ENCODE results near the gene CHGA. TPM values are rescaled to one million over a fixed set of nuclear protein-coding genes. Genes with fewer than 3 reads are reported as not detected.

Gene CHGA
- total and polyA plus RNA-seq, 4 donors, result 0.05 TPM; not detected in 3

- H3K36me3 ChIP-seq (ENCODE audit: control insufficient read depth in 4 of 4, insufficient read depth in 3 of 4, low read depth in 1 of 4, low read length in 3 of 4), result no peaks in the 10 kb centered on the region
- H3K27me3 ChIP-seq (ENCODE audit: control insufficient read depth in 4 of 4, insufficient read depth in 4 of 4, low read length in 3 of 4), result peaks cover 0 to 8% (median under 1%) of the 10 kb centered on the region in 4 donors
- H3K4me3 ChIP-seq (ENCODE audit: low read depth in 1 of 3, low read length in 3 of 3), result no peak overlapping the region
- WGBS, result 78% methylated on average over 3 of the region's 3 CpGs
- no peak overlapping the region for H3K27ac ChIP-seq (ENCODE audit: low read depth in 1 of 2, low read length in 2 of 2)
- no peaks in the 10 kb centered on the region for H3K9me3 ChIP-seq (ENCODE audit: control insufficient read depth in 4 of 4, low read length in 3 of 4)
- DNase-seq (ENCODE audit: low spot score), result no peak
- H3K4me1 ChIP-seq (ENCODE audit: control insufficient read depth in 4 of 4, insufficient read depth in 4 of 4, low read length in 3 of 4), result peaks cover 0 to 4% (median 0%) of the 10 kb centered on the region in 4 donors
- no peak overlapping the region for H3K9ac ChIP-seq (ENCODE audit: low read depth in 1 of 2, low read length in 2 of 2)
- TF ChIP-seq CTCF (IDR thresholded peaks at IDR 0.05; ENCODE audit: low read depth, low read length, missing input control) (no peak), RXRA (IDR thresholded peaks at IDR 0.05) (no peak), HNF4G (IDR thresholded peaks at IDR 0.05) (no peak), ATF3 (IDR thresholded peaks at IDR 0.05) (no peak), YY1 (IDR thresholded peaks at IDR 0.05) (no peak), RAD21 (IDR thresholded peaks at IDR 0.05) (no peak), TAF1 (conservative IDR thresholded peaks at IDR 0.05) (no peak)
These were observed 4.0 kb downstream of the CHGA start for GRCh38 chr14:92926931-92927330.

- Histone ChIP-seq H3K9ac (ENCODE audit: low read depth in 1 of 2, low read length in 2 of 2) (no peak overlapping the region), H3K36me3 (ENCODE audit: control insufficient read depth in 4 of 4, insufficient read depth in 3 of 4, low read depth in 1 of 4, low read length in 3 of 4) (no peaks in the 10 kb centered on the region)
- WGBS, result 74% methylated on average over 14 of the region's 14 CpGs
These were observed 4.7 kb downstream of the CHGA start for GRCh38 chr14:92927349-92928257.

More at GRCh38 chr14:92927349-92928257, 4.7 kb downstream of the CHGA start:
- H3K4me1 ChIP-seq (ENCODE audit: control insufficient read depth in 4 of 4, insufficient read depth in 4 of 4, low read length in 3 of 4), result peaks cover 0 to 4% (median 0%) of the 10 kb centered on the region in 4 donors
- DNase-seq (ENCODE audit: low spot score), result no peak
- H3K4me3 ChIP-seq (ENCODE audit: low read depth in 1 of 3, low read length in 3 of 3), result no peak overlapping the region
- H3K27ac ChIP-seq (ENCODE audit: low read depth in 1 of 2, low read length in 2 of 2), result no peak overlapping the region
- H3K27me3 ChIP-seq (ENCODE audit: control insufficient read depth in 4 of 4, insufficient read depth in 4 of 4, low read length in 3 of 4), result peaks cover 0 to 8% (median under 1%) of the 10 kb centered on the region in 4 donors
- TF ChIP-seq FOXA2 (IDR thresholded peaks at IDR 0.05) (no peak), RAD21 (IDR thresholded peaks at IDR 0.05) (no peak), YY1 (IDR thresholded peaks at IDR 0.05) (no peak), REST (IDR thresholded peaks at IDR 0.05) (no peak), FOXA1 (IDR thresholded peaks at IDR 0.05) (no peak), ZBTB33 (IDR thresholded peaks at IDR 0.05) (no peak), CTCF (IDR thresholded peaks at IDR 0.05; ENCODE audit: low read depth, low read length, missing input control) (no peak), RXRA (IDR thresholded peaks at IDR 0.05) (no peak), SP1 (IDR thresholded peaks at IDR 0.05) (no peak), TAF1 (conservative IDR thresholded peaks at IDR 0.05) (no peak), MAX (IDR thresholded peaks at IDR 0.05) (no peak), JUND (IDR thresholded peaks at IDR 0.05) (no peak), GABPA (IDR thresholded peaks at IDR 0.05 in 1 of 2, conservative IDR thresholded peaks at IDR 0.05 in 1 of 2) (no peak), ATF3 (IDR thresholded peaks at IDR 0.05) (no peak), HNF4A (conservative IDR thresholded peaks at IDR 0.05) (no peak), NR2F2 (IDR thresholded peaks at IDR 0.05) (no peak), EGR1 (IDR thresholded peaks at IDR 0.05; ENCODE audit: low read depth in 2 of 2) (no peak), HNF4G (IDR thresholded peaks at IDR 0.05) (no peak)
- H3K9me3 ChIP-seq (ENCODE audit: control insufficient read depth in 4 of 4, low read length in 3 of 4), result no peaks in the 10 kb centered on the region

Data from liver (tissue), 9 donors.